HCT116 (cell line): Measurements from ENCODE around the gene SLC5A5. TPM values are rescaled to one million over a fixed set of nuclear protein-coding genes. Genes with fewer than 3 reads are reported as not detected.

ENCODE experiments used
- CBX3 ChIP-seq: IDR thresholded peaks from 2 replicates; pipeline ENCODE4 v1.6.1; 2012; ENCODE audit warnings: low read depth
- CTCF ChIP-seq, 3 experiments: fragments of 200-600 bp in 1 of 3; sonication (generic) in 1 of 3; IDR thresholded peaks in 2 of 3; conservative IDR thresholded peaks in 1 of 3; 2 replicates each; pipeline ENCODE4 v1.5.1; 2012 to 2017; ENCODE audit warnings: low read depth in 2 of 3, low read length in 2 of 3, antibody characterized with exemption in 1 of 3, borderline replicate concordance in 1 of 3, control low read depth in 1 of 3, mild to moderate bottlenecking in 1 of 3, mixed read lengths in 1 of 3, mixed run types in 1 of 3, moderate library complexity in 1 of 3; ENCODE audit not compliant: insufficient read depth in 1 of 3
- EZH2phosphoT487 ChIP-seq: fragments of 200-600 bp; IDR thresholded peaks from 2 replicates; pipeline ENCODE4 v1.6.1; 2018; ENCODE audit warnings: antibody characterized with exemption, borderline replicate concordance
- FOSL1 ChIP-seq: IDR thresholded peaks from 2 replicates; pipeline ENCODE4 v1.6.1; 2012; ENCODE audit warnings: low read depth
- JUND ChIP-seq: IDR thresholded peaks from 2 replicates; pipeline ENCODE4 v1.6.1; 2012
- MAX ChIP-seq: IDR thresholded peaks from 2 replicates; pipeline ENCODE4 v1.6.1; 2012
- POLR2A ChIP-seq: IDR thresholded peaks from 2 replicates; pipeline ENCODE4 v1.7.0; 2011; ENCODE audit warnings: borderline replicate concordance; ENCODE audit not compliant: insufficient read depth, insufficient read length; ENCODE audit errors: extremely low read depth
- POLR2AphosphoS5 ChIP-seq: IDR thresholded peaks from 2 replicates; pipeline ENCODE4 v1.6.1; 2011; ENCODE audit warnings: mild to moderate bottlenecking, low read depth, low read length, moderate library complexity
- RAD21 ChIP-seq: IDR thresholded peaks from 2 replicates; pipeline ENCODE4 v1.6.1; 2012; ENCODE audit warnings: low read depth, mild to moderate bottlenecking
- SIN3A ChIP-seq: IDR thresholded peaks from 2 replicates; pipeline ENCODE4 v1.6.1; 2012; ENCODE audit warnings: low read depth
- SP1 ChIP-seq: IDR thresholded peaks from 2 replicates; pipeline ENCODE4 v1.6.1; 2012; ENCODE audit warnings: low read depth
- SRF ChIP-seq: IDR thresholded peaks from 2 replicates; pipeline ENCODE4 v1.6.1; 2012; ENCODE audit warnings: low read depth
- TCF7L2 ChIP-seq: IDR thresholded peaks from 2 replicates; pipeline ENCODE4 v1.7.0; 2011; ENCODE audit warnings: borderline replicate concordance, inconsistent platforms; ENCODE audit not compliant: insufficient read depth, insufficient read length; ENCODE audit errors: extremely low read depth
- ZBTB33 ChIP-seq: IDR thresholded peaks from 2 replicates; pipeline ENCODE4 v1.6.1; 2011; ENCODE audit warnings: mild to moderate bottlenecking, low read length, moderate library complexity; ENCODE audit not compliant: insufficient replicate concordance; ENCODE audit errors: extremely low read depth
- total RNA-seq: library from RNA; stranded (reverse); gene quantifications from one replicate; pipeline ENCODE4 v1.2.1, GENCODE V29; 2021; ENCODE audit not compliant: unreplicated experiment

SLC5A5 gene
- total RNA-seq, 1 experiment from 2014 or later, result 0.59 TPM

GRCh38 chr19:17873786-17874757 lies 2.3 kb downstream of the SLC5A5 start (continued):
- TF ChIP-seq CTCF (IDR thresholded peaks at IDR 0.05 in 2 of 3, conservative IDR thresholded peaks at IDR 0.05 in 1 of 3; ENCODE audit: borderline replicate concordance in 1 of 3, insufficient read depth in 1 of 3, low read depth in 2 of 3, low read length in 2 of 3) (no peak), MAX (peak; percentile 68), ZBTB33 (no peak), SRF (no peak), RAD21 (no peak), POLR2AphosphoS5 (peak; percentile 59; the same call in 1 of the 2 replicates), SIN3A (no peak), CBX3 (no peak), POLR2A (no peak), TCF7L2 (no peak), SP1 (no peak), JUND (no peak), EZH2phosphoT487 (no peak), FOSL1 (no peak)
